HL-60 (cell line): ENCODE measurements around the gene CDC42BPA.

Source experiments
- DNase-seq, 2 experiments: peaks; one replicate each; pipeline ENCODE4 v3.0.0-alpha.2; 2010 to 2020; ENCODE audit warnings: low read depth in 1 of 2, low spot score in 1 of 2
- H3K27ac ChIP-seq: fragments of 250-450 bp; sonication (Bioruptor Pico); replicated peaks from 2 replicates; pipeline ENCODE4 v1.5.1; 2020; ENCODE audit warnings: mild to moderate bottlenecking, moderate library complexity
- H3K27me3 ChIP-seq: fragments of 250-450 bp; sonication (Bioruptor Pico); 2 replicates; pipeline ENCODE4 v1.5.1; 2021; ENCODE audit warnings: mild to moderate bottlenecking, moderate library complexity; ENCODE audit not compliant: insufficient read depth, poor library complexity, severe bottlenecking
- H3K4me3 ChIP-seq: replicated peaks from 2 replicates; pipeline ENCODE4 v1.5.1; 2011; ENCODE audit warnings: mild to moderate bottlenecking, control low read depth, low read length; ENCODE audit not compliant: insufficient read depth
- CTCF ChIP-seq: IDR thresholded peaks from one replicate; pipeline ENCODE4 v1.5.1; 2011; ENCODE audit warnings: low read length, control low read depth, inconsistent platforms; ENCODE audit not compliant: insufficient read depth
- GABPA ChIP-seq: IDR thresholded peaks from 2 replicates; pipeline ENCODE4 v1.6.1; 2012; ENCODE audit warnings: low read depth
- POLR2AphosphoS5 ChIP-seq: IDR thresholded peaks from 2 replicates; pipeline ENCODE4 v1.6.1; 2012; ENCODE audit warnings: low read depth
- REST ChIP-seq: IDR thresholded peaks from 2 replicates; pipeline ENCODE4 v1.6.1; 2012; ENCODE audit warnings: low read depth; ENCODE audit not compliant: insufficient replicate concordance
- SPI1 ChIP-seq: IDR thresholded peaks from 2 replicates; pipeline ENCODE4 v1.6.1; 2012; ENCODE audit warnings: low read depth, mild to moderate bottlenecking, borderline replicate concordance

Gene CDC42BPA

GRCh38 chr1:226942392-226942791 lies 375.9 kb downstream of the CDC42BPA start:
- peak overlapping the region; percentile 94 for H3K4me3 ChIP-seq
- no peaks in the 10 kb centered on the region for H3K27me3 ChIP-seq
- H3K27ac ChIP-seq = no peak overlapping the region
- DNase-seq = no peak
- no peak for TF ChIP-seq REST
- no peak for TF ChIP-seq GABPA
- TF ChIP-seq POLR2AphosphoS5 = no peak
- no peak for TF ChIP-seq SPI1
- no peak for TF ChIP-seq CTCF

GRCh38 chr1:226940806-226941067 lies 377.6 kb downstream of the CDC42BPA start:
- no peak for DNase-seq
- H3K27ac ChIP-seq = peak overlapping the region; percentile 91
- H3K4me3 ChIP-seq = peak overlapping the region; percentile 94
- no peaks in the 10 kb centered on the region for H3K27me3 ChIP-seq
- TF ChIP-seq REST (no peak), GABPA (no peak), CTCF (no peak), POLR2AphosphoS5 (no peak), SPI1 (no peak)

GRCh38 chr1:226940029-226940805 lies 378.1 kb downstream of the CDC42BPA start, which contains the start of gene COQ8A:
TSS of gene COQ8A (plus strand) at chr1:226940294. CDS start at chr1:226961386, 21,092 bp downstream.
- peak; percentile 98 to 99 for DNase-seq
- Histone ChIP-seq H3K4me3 (peak within 1 kb of the TSS; percentile 94), H3K27me3 (no peaks in the 10 kb centered on the region), H3K27ac (peak within 1 kb of the TSS; percentile 99)
- peak; percentile 70; the same call in 1 of the 2 replicates for TF ChIP-seq SPI1
- no peak; the same call in 1 of the 2 replicates for TF ChIP-seq POLR2AphosphoS5
